HG03108 (cell line): ENCODE measurements around the gene ADTRP.

Source experiments
- ATAC-seq: cut with Tn5 transposase; IDR thresholded peaks from one replicate; pipeline ENCODE4 v1.9.1; 2021; ENCODE audit warnings: moderate library complexity; ENCODE audit not compliant: unreplicated experiment

Gene ADTRP

GRCh38 chr6:11775791-11776409 lies 2.7 kb downstream of the ADTRP start:
- no peak for ATAC-seq

GRCh38 chr6:11774426-11774825 lies 4.2 kb downstream of the ADTRP start:
- ATAC-seq: no peak

- no peak for ATAC-seq
Measured at GRCh38 chr6:11773581-11773980, 5.0 kb downstream of the ADTRP start.

- ATAC-seq: no peak
Measured at GRCh38 chr6:11773013-11773412, 5.6 kb downstream of the ADTRP start.

- ATAC-seq: no peak
Measured at GRCh38 chr6:11772109-11772825, 6.3 kb downstream of the ADTRP start.

- ATAC-seq: no peak
Measured at GRCh38 chr6:11771473-11772048, 7.0 kb downstream of the ADTRP start.

- ATAC-seq: no peak
Measured at GRCh38 chr6:11770546-11771466, 7.8 kb downstream of the ADTRP start.

GRCh38 chr6:11769811-11770545 lies 8.6 kb downstream of the ADTRP start:
- no peak for ATAC-seq

GRCh38 chr6:11769244-11769643 lies 9.4 kb downstream of the ADTRP start:
- ATAC-seq: no peak

- no peak for ATAC-seq
Measured at GRCh38 chr6:11767978-11768756, 10.4 kb downstream of the ADTRP start.

GRCh38 chr6:11767458-11767857 lies 11.1 kb downstream of the ADTRP start:
- ATAC-seq: no peak

- no peak for ATAC-seq
Measured at GRCh38 chr6:11766589-11767450, 11.8 kb downstream of the ADTRP start.

- ATAC-seq: no peak
Measured at GRCh38 chr6:11766043-11766442, 12.6 kb downstream of the ADTRP start.

GRCh38 chr6:11764250-11764604 lies 14.4 kb downstream of the ADTRP start:
- ATAC-seq: no peak

GRCh38 chr6:11763460-11764249 lies 14.9 kb downstream of the ADTRP start:
- no peak for ATAC-seq

- no peak for ATAC-seq
Measured at GRCh38 chr6:11762794-11763459, 15.7 kb downstream of the ADTRP start.

- no peak for ATAC-seq
Measured at GRCh38 chr6:11761744-11762620, 16.6 kb downstream of the ADTRP start.
